GM12873 (cell line): ENCODE data around the gene RAI14.

Experiments used
- TF ChIP-seq, protein P1 (sequence below): IDR thresholded peaks from 2 replicates; pipeline ENCODE4 v1.5.1; 2012; ENCODE audit warnings: low read depth, mild to moderate bottlenecking, moderate library complexity, low read length, control low read depth; ENCODE audit not compliant: insufficient read depth; ENCODE audit errors: missing control alignments

The RAI14 gene

DNA sequence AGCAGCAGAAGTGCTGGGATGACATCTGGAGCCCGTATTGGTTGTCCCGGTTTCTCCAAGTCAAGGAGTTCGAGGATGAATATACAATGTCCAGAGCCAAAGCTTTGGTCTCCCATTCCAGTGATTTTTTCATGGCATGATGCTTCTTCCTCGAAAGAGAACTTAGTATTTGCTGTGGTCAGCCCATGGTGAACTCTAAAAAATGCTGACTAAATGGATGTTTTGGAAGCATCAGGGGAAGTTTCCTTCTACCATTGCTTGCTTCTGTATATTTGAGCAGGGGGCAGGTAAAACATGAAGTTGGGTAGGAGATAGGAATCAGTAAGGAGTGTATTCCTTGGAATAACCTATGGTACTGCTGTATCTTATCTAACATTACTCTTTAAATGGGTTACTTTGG, 191.4 kb downstream of the RAI14 start:
- TF ChIP-seq, protein P1, sequence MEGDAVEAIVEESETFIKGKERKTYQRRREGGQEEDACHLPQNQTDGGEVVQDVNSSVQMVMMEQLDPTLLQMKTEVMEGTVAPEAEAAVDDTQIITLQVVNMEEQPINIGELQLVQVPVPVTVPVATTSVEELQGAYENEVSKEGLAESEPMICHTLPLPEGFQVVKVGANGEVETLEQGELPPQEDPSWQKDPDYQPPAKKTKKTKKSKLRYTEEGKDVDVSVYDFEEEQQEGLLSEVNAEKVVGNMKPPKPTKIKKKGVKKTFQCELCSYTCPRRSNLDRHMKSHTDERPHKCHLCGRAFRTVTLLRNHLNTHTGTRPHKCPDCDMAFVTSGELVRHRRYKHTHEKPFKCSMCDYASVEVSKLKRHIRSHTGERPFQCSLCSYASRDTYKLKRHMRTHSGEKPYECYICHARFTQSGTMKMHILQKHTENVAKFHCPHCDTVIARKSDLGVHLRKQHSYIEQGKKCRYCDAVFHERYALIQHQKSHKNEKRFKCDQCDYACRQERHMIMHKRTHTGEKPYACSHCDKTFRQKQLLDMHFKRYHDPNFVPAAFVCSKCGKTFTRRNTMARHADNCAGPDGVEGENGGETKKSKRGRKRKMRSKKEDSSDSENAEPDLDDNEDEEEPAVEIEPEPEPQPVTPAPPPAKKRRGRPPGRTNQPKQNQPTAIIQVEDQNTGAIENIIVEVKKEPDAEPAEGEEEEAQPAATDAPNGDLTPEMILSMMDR = no peak

DNA sequence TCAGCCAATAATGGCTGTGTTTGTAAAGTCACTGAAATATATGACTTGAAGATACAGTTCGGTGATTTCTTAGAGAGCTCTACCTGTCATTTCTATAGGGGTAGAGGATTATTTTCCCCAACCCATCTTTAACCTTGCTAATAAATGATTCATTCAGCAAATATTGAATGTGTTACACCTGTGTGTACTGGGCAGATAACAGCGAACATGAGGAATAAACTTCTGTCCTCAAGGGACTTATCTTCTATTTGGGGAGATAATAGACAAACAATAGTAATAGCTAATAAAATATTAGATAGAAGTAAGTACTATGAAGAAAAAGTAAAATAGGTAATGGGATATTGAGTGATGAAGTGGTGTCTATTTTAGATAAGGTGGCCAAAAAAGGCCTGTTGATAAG, 192.1 kb downstream of the RAI14 start:
- TF ChIP-seq, protein P1 = no peak

DNA sequence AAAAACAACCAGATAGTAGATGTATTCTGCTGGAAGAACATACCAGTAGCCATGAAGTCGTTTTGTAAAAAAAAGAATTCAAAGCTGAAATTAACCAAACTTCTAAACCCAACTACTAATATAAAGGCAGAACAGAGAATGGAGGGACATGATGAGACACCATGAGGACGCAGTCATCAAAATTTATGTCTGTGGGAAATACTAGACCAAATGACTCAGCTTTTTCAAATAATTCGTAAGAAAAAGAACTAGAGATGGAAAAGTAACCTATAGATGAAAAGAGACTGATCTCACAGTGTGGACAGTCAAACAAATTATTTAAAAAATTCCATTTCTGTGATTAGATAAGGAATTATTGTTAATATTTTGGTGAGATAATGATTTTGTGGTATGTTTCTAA, 193.1 kb downstream of the RAI14 start:
- TF ChIP-seq, protein P1 = no peak

DNA sequence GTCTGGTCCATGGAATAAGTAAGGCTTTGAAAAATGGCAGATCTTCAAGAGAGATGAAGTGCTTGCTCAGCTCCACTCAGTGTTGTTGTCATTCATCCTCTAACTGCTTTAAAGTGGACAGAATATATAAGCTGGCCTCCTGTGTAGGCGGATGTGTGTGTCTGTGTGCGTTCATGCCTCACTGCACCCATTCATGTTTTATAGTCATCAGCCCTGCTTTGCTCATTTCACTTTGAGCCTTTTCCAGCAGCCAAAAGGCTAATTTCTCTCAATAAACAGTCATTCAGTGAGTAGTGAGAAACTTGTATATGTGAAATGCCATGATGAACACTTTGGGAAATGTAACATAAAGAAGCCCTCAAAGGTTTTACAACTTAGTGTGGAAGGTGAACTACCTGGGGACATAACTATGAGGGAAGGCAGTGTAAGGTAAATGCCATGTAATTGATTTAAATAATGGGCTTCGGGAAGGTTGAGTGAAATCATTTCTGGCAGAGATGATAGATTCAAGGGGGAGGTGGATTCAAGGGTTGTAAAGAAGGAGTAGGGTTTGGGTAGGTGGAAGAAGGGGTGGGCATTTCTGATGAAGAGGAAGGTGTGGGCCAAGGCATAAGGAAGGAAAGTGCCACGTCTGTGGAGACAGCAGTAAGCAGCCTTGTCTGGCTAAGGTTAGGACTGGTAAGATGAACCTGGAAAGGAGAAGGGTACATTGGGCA, 198.5 kb downstream of the RAI14 start:
- TF ChIP-seq, protein P1 = no peak

DNA sequence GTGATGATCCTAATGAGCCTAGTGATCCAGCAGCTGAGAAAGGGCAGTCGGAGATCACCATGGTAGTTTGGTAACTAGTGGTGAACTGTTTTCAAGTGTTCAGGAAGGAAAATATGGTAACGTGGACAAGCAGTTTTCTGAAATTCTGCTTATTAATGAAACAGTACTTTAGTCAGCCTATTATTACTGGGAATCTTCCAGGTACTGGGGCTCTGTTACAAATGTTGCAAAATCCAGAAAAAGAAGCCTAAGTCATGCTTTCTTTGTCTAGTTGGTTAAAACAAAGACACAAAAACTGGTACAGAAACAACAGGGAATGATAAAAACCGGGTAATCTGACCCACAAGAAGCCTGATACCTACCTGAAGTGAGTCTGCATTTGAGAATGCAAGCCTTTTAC, 201.0 kb downstream of the RAI14 start:
- TF ChIP-seq, protein P1 = no peak

DNA sequence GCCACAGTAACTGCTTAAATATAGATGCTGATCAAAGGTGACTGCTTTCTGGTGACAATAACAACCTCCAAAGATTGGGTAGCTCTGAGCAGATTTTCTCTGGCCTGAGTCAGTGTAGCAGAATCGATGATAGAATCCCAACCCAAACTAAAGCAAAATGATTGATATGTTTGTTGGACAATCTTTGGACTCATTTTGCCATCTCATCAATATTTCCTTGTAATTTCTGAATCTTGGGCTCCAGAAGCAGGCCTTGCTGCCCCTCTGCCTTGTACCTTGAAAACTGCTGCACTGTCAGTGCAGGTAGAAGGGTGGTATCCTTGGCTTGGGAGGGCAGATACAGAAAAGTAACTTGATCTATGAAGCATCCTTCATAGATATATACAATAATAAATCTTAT, 201.8 kb downstream of the RAI14 start:
- TF ChIP-seq, protein P1 = no peak

- TF ChIP-seq, protein P1 = no peak
Measured at GRCh38 chr5:34858790-34859189, 202.7 kb downstream of the RAI14 start.
